ENCODE data around the gene ATP2A1. TPM values are rescaled to one million over a fixed set of nuclear protein-coding genes. Genes with fewer than 3 reads are reported as not detected.

Gene ATP2A1
- total and polyA plus RNA-seq, 4 donors = 0.34 to 0.92 (median 0.44) TPM

- ATAC-seq (ENCODE audit: insufficient read depth, low FRiP score) = no peak
- 93 to 95% methylated on average over 11 to 12 of the region's 12 CpGs for WGBS, 2 donors
- TF ChIP-seq CTCF (IDR thresholded peaks at IDR 0.05; ENCODE audit: control extremely low read depth, extremely low read depth) = no peak
- H3K36me3 ChIP-seq (ENCODE audit: control insufficient read depth in 4 of 4, insufficient read depth in 4 of 4, low read length in 4 of 4) = peaks cover 6 to 29% (median 19%) of the 10 kb centered on the region in 4 donors
- no peak overlapping the region for H3K9ac ChIP-seq (ENCODE audit: insufficient read depth in 1 of 2, low read length in 2 of 2)
- H3K27me3 ChIP-seq (ENCODE audit: control insufficient read depth in 3 of 3, insufficient read depth in 3 of 3, low read length in 2 of 3) = no peaks in the 10 kb centered on the region
- no peak overlapping the region for H3K4me3 ChIP-seq
- DNase-seq = no peak
- H3K4me1 ChIP-seq (ENCODE audit: control insufficient read depth in 5 of 5, insufficient read depth in 5 of 5, low read length in 5 of 5) = peaks cover 0 to 18% (median 9%) of the 10 kb centered on the region in 5 donors
- no peak overlapping the region for H3K27ac ChIP-seq (ENCODE audit: low read depth in 1 of 2, low read length in 1 of 2)
- no peaks in the 10 kb centered on the region for H3K9me3 ChIP-seq (ENCODE audit: control insufficient read depth in 4 of 4, insufficient read depth in 3 of 4, low read length in 3 of 4)
Measured at GRCh38 chr16:28843766-28844165, 34.5 kb upstream of the ATP2A1 start.

- 91 to 93% methylated on average over 19 of the region's 19 CpGs for WGBS, 2 donors
- no peak overlapping the region for H3K4me3 ChIP-seq
- H3K36me3 ChIP-seq (ENCODE audit: control insufficient read depth in 4 of 4, insufficient read depth in 4 of 4, low read length in 4 of 4) = peaks cover 3 to 29% (median 19%) of the 10 kb centered on the region in 4 donors
- H3K9me3 ChIP-seq (ENCODE audit: control insufficient read depth in 4 of 4, insufficient read depth in 3 of 4, low read length in 3 of 4) = no peaks in the 10 kb centered on the region
- no peak for ATAC-seq (ENCODE audit: insufficient read depth, low FRiP score)
- H3K27me3 ChIP-seq (ENCODE audit: control insufficient read depth in 3 of 3, insufficient read depth in 3 of 3, low read length in 2 of 3) = no peaks in the 10 kb centered on the region
- DNase-seq = no peak
- TF ChIP-seq CTCF (IDR thresholded peaks at IDR 0.05; ENCODE audit: control extremely low read depth, extremely low read depth) = no peak
- H3K4me1 ChIP-seq (ENCODE audit: control insufficient read depth in 5 of 5, insufficient read depth in 5 of 5, low read length in 5 of 5) = peaks cover 0 to 18% (median 9%) of the 10 kb centered on the region in 5 donors
- no peak overlapping the region for H3K27ac ChIP-seq (ENCODE audit: low read depth in 1 of 2, low read length in 1 of 2)
- H3K9ac ChIP-seq (ENCODE audit: insufficient read depth in 1 of 2, low read length in 2 of 2) = no peak overlapping the region
Measured at GRCh38 chr16:28844226-28844885, 33.9 kb upstream of the ATP2A1 start.

GRCh38 chr16:28845293-28845692 is 33.0 kb upstream of the ATP2A1 start:
- Histone ChIP-seq H3K9ac (ENCODE audit: insufficient read depth in 1 of 2, low read length in 2 of 2) (peak overlapping the region in 1 of 2 donors; percentile 65), H3K4me1 (ENCODE audit: control insufficient read depth in 5 of 5, insufficient read depth in 5 of 5, low read length in 5 of 5) (peaks cover 0 to 18% (median 9%) of the 10 kb centered on the region in 5 donors), H3K27me3 (ENCODE audit: control insufficient read depth in 3 of 3, insufficient read depth in 3 of 3, low read length in 2 of 3) (no peaks in the 10 kb centered on the region), H3K9me3 (ENCODE audit: control insufficient read depth in 4 of 4, insufficient read depth in 3 of 4, low read length in 3 of 4) (no peaks in the 10 kb centered on the region), H3K4me3 (peak overlapping the region; percentile 98), H3K27ac (ENCODE audit: low read depth in 1 of 2, low read length in 1 of 2) (peak overlapping the region in 1 of 2 donors; percentile 87), H3K36me3 (ENCODE audit: control insufficient read depth in 4 of 4, insufficient read depth in 4 of 4, low read length in 4 of 4) (peaks cover 3 to 29% (median 19%) of the 10 kb centered on the region in 4 donors)
- ATAC-seq (ENCODE audit: insufficient read depth, low FRiP score) = no peak
- DNase-seq = peak in 1 of 3 donors; percentile 17
- 55 to 65% methylated on average over 10 of the region's 10 CpGs for WGBS, 2 donors
- no peak for TF ChIP-seq CTCF (IDR thresholded peaks at IDR 0.05; ENCODE audit: control extremely low read depth, extremely low read depth)
